Measurements from ENCODE around the gene NEUROD6. TPM values are rescaled to one million over a fixed set of nuclear protein-coding genes. Genes with fewer than 3 reads are reported as not detected.

The NEUROD6 gene
- total RNA-seq, 1 donor from 2014 or later, result not detected

DNA sequence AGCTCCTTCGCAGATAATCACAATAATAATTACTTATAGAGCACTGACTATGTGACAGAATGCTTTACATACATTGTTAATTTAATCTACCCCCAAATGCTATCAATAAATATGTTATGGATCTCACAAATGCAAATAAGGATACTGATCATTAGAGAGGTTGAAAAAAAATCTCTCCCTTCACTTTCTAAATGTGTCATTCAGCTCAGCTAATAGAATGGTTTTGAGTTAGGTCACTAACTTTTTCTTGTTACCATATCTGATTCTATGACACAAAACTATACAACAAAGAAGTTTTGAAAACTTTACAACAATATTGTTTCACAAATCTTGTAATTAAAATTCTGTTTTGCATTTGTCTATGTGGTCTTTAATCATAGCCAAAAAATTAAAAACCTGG, 17.4 kb downstream of the NEUROD6 start:
- H3K27me3 Mint-ChIP-seq (ENCODE audit: unreplicated experiment), result peaks cover 2% of the 10 kb centered on the region
- no peaks in the 10 kb centered on the region for H3K36me3 Mint-ChIP-seq (ENCODE audit: low read depth, unreplicated experiment)
- no peaks in the 10 kb centered on the region for H3K4me1 Mint-ChIP-seq (ENCODE audit: unreplicated experiment)
- no peak for DNase-seq (ENCODE audit: low spot score)
- no peaks in the 10 kb centered on the region for H3K9me3 Mint-ChIP-seq (ENCODE audit: unreplicated experiment)
- TF ChIP-seq, protein P1, sequence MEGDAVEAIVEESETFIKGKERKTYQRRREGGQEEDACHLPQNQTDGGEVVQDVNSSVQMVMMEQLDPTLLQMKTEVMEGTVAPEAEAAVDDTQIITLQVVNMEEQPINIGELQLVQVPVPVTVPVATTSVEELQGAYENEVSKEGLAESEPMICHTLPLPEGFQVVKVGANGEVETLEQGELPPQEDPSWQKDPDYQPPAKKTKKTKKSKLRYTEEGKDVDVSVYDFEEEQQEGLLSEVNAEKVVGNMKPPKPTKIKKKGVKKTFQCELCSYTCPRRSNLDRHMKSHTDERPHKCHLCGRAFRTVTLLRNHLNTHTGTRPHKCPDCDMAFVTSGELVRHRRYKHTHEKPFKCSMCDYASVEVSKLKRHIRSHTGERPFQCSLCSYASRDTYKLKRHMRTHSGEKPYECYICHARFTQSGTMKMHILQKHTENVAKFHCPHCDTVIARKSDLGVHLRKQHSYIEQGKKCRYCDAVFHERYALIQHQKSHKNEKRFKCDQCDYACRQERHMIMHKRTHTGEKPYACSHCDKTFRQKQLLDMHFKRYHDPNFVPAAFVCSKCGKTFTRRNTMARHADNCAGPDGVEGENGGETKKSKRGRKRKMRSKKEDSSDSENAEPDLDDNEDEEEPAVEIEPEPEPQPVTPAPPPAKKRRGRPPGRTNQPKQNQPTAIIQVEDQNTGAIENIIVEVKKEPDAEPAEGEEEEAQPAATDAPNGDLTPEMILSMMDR (IDR thresholded peaks at IDR 0.05; ENCODE audit: unreplicated experiment), result no peak
- H3K27ac Mint-ChIP-seq (ENCODE audit: unreplicated experiment), result no peak overlapping the region
- H3K4me3 Mint-ChIP-seq (ENCODE audit: unreplicated experiment), result no peak overlapping the region

DNA sequence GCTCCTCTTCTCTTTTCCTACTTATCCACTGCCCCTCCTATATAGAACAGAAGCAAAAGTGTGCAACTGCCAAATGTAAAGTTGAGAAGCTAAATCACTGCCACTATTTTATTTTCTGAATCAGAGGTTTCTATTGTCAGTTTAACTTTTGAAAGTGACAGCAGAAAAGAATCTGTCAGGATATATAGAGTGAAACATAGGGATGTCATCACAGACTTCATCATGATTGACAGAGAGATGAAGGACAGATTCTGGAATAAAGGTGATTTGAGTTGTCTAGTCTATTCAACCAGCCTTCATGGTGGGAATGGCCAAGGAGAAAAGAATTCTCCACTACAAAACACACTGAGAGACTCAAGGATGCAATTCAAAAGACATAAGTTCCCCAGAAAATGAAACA, 19.9 kb downstream of the NEUROD6 start:
- DNase-seq (ENCODE audit: low spot score), result no peak
- H3K4me1 Mint-ChIP-seq (ENCODE audit: unreplicated experiment), result no peaks in the 10 kb centered on the region
- H3K27ac Mint-ChIP-seq (ENCODE audit: unreplicated experiment), result no peak overlapping the region
- H3K27me3 Mint-ChIP-seq (ENCODE audit: unreplicated experiment), result peaks cover 2% of the 10 kb centered on the region
- H3K9me3 Mint-ChIP-seq (ENCODE audit: unreplicated experiment), result no peaks in the 10 kb centered on the region
- no peaks in the 10 kb centered on the region for H3K36me3 Mint-ChIP-seq (ENCODE audit: low read depth, unreplicated experiment)
- no peak overlapping the region for H3K4me3 Mint-ChIP-seq (ENCODE audit: unreplicated experiment)
- TF ChIP-seq, protein P1 (IDR thresholded peaks at IDR 0.05; ENCODE audit: unreplicated experiment), result no peak

DNA sequence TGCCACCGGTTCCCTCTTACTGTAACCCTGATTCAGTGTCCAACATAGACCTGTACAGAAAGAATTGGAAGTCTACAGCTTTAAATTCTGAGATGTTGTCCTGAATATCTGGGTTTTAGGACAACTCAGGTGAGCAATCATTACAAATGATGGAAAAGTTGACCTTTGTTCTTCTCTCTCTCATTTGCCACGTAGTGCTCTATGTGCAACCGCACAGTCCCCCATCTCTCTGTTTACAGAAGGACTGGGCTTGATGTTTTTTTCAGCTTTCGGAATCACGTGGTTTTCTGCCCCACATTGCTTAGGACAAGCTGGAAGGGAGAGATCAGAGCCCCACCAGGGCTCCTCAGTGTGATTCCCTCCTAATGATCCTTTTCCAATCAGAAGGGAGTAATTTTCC, 22.2 kb downstream of the NEUROD6 start:
- Mint-ChIP-seq H3K4me1 (ENCODE audit: unreplicated experiment) (no peaks in the 10 kb centered on the region), H3K27ac (ENCODE audit: unreplicated experiment) (no peak overlapping the region), H3K9me3 (ENCODE audit: unreplicated experiment) (no peaks in the 10 kb centered on the region), H3K4me3 (ENCODE audit: unreplicated experiment) (no peak overlapping the region), H3K27me3 (ENCODE audit: unreplicated experiment) (peaks cover 2% of the 10 kb centered on the region), H3K36me3 (ENCODE audit: low read depth, unreplicated experiment) (no peaks in the 10 kb centered on the region)
- TF ChIP-seq, protein P1 (IDR thresholded peaks at IDR 0.05; ENCODE audit: unreplicated experiment), result no peak
- no peak for DNase-seq (ENCODE audit: low spot score)

DNA sequence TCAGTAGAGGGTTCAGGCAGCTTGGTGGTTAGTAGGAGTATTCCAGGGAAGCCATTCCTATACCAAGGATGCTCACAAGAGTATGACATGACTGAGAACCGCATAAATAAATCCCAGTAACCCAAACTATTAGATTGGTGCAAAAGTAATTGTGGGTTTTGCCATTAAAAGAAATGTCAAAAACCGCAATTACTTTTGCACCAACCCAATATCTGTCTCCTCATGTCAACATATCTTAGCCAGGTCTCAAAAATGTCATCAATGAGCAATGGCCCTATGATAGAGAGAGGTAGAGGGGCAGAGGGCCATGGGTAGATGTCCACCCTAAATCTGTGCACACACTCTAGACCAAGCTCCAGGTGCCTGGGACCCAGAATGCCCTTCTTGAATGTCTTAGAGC, 23.6 kb downstream of the NEUROD6 start:
- H3K36me3 Mint-ChIP-seq (ENCODE audit: low read depth, unreplicated experiment), result no peaks in the 10 kb centered on the region
- peaks cover 2% of the 10 kb centered on the region for H3K27me3 Mint-ChIP-seq (ENCODE audit: unreplicated experiment)
- TF ChIP-seq, protein P1 (IDR thresholded peaks at IDR 0.05; ENCODE audit: unreplicated experiment), result no peak
- no peaks in the 10 kb centered on the region for H3K9me3 Mint-ChIP-seq (ENCODE audit: unreplicated experiment)
- H3K4me1 Mint-ChIP-seq (ENCODE audit: unreplicated experiment), result peaks cover 6% of the 10 kb centered on the region
- no peak overlapping the region for H3K4me3 Mint-ChIP-seq (ENCODE audit: unreplicated experiment)
- DNase-seq (ENCODE audit: low spot score), result no peak
- H3K27ac Mint-ChIP-seq (ENCODE audit: unreplicated experiment), result no peak overlapping the region

DNA sequence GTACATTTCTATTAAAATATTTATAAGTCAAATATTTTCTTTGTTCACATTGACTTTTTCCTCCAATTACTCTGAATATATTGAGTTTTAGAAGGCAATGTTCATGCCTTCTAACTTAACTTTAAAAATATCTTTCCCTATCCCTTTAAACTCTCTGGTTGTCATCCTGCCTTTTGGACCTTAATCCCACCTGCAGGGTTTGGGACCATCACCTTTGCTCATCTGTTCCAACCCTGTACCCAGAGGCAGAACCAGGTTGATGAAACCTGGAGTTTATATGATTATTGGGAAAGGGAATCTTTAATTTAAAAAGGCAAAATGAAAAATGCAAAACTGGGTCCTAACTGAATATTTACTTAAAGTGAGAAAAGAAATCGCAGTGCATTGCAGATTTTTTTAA, 24.8 kb downstream of the NEUROD6 start:
- Mint-ChIP-seq H3K4me3 (ENCODE audit: unreplicated experiment) (no peak overlapping the region), H3K4me1 (ENCODE audit: unreplicated experiment) (peaks cover 9% of the 10 kb centered on the region), H3K36me3 (ENCODE audit: low read depth, unreplicated experiment) (no peaks in the 10 kb centered on the region), H3K9me3 (ENCODE audit: unreplicated experiment) (no peaks in the 10 kb centered on the region), H3K27ac (ENCODE audit: unreplicated experiment) (no peak overlapping the region), H3K27me3 (ENCODE audit: unreplicated experiment) (no peaks in the 10 kb centered on the region)
- TF ChIP-seq, protein P1 (IDR thresholded peaks at IDR 0.05; ENCODE audit: unreplicated experiment), result no peak
- no peak for DNase-seq (ENCODE audit: low spot score)
